Activated gamma-delta T cell treated with Interleukin-2 at 50 U/mL for 16 hours (primary cell): Measurements from ENCODE around the gene TGFBR3L.
"Not testable (repeated sequence)": the region's sequence is repeated elsewhere in the genome, so short reads cannot be mapped to it uniquely, and the experiment has no call there.

Experiments used
- DNase-seq: peaks from one replicate; pipeline ENCODE4 v3.0.0-alpha.2; 2020

TGFBR3L gene

GRCh38 chr19:7881910-7882309, 32.7 kb upstream of the TGFBR3L start:
- DNase-seq, result no peak

GRCh38 chr19:7883105-7883504, 31.5 kb upstream of the TGFBR3L start:
- no peak for DNase-seq

GRCh38 chr19:7883796-7884570, 30.6 kb upstream of the TGFBR3L start:
- DNase-seq, result no peak

- DNase-seq, result no peak
Observed at GRCh38 chr19:7885818-7886217, 28.8 kb upstream of the TGFBR3L start.

- no peak for DNase-seq
Observed at GRCh38 chr19:7887408-7888144, 27.1 kb upstream of the TGFBR3L start.

- DNase-seq, result no peak
Observed at GRCh38 chr19:7888145-7888825, 26.3 kb upstream of the TGFBR3L start, which contains the start of gene LRRC8E. TSS of gene LRRC8E (plus strand) at chr19:7888510. CDS start at chr19:7895604, 7,094 bp downstream.

- no peak for DNase-seq
Observed at GRCh38 chr19:7888826-7889217, 25.8 kb upstream of the TGFBR3L start.

GRCh38 chr19:7893362-7894101, 21.1 kb upstream of the TGFBR3L start:
- DNase-seq, result not testable (repeated sequence)

GRCh38 chr19:7894612-7895309, 19.9 kb upstream of the TGFBR3L start:
- no peak for DNase-seq

GRCh38 chr19:7895565-7895964, 19.1 kb upstream of the TGFBR3L start:
- DNase-seq, result no peak

- DNase-seq, result no peak
Observed at GRCh38 chr19:7897292-7897691, 17.3 kb upstream of the TGFBR3L start.

- DNase-seq, result no peak
Observed at GRCh38 chr19:7898967-7899366, 15.7 kb upstream of the TGFBR3L start.

GRCh38 chr19:7899751-7900378, 14.8 kb upstream of the TGFBR3L start:
- no peak for DNase-seq

GRCh38 chr19:7900401-7900870, 14.2 kb upstream of the TGFBR3L start:
- DNase-seq, result no peak

GRCh38 chr19:7900931-7901330, 13.7 kb upstream of the TGFBR3L start:
- DNase-seq, result no peak

GRCh38 chr19:7901337-7901736, 13.3 kb upstream of the TGFBR3L start:
- DNase-seq, result no peak

- no peak for DNase-seq
Observed at GRCh38 chr19:7902796-7903243, 11.8 kb upstream of the TGFBR3L start.

- peak; percentile 100 for DNase-seq
Observed at GRCh38 chr19:7903244-7904073, 11.2 kb upstream of the TGFBR3L start, which contains the start of gene MAP2K7. TSS of gene MAP2K7 (plus strand) at chr19:7903877. CDS start at chr19:7903945, 68 bp downstream.

- DNase-seq, result peak; percentile 69
Observed at GRCh38 chr19:7904074-7905020, 10.3 kb upstream of the TGFBR3L start.
